Right lobe of liver (tissue), 4 donors: ENCODE data around the gene PTPN3.

Source experiments
- POLR2A ChIP-seq: fragments of 450-650 bp; IDR thresholded peaks from one replicate; pipeline ENCODE4 v1.6.1; 2017; ENCODE audit warnings: antibody characterized with exemption, mild to moderate bottlenecking
- TF ChIP-seq, protein P1 (sequence below), 4 donors: fragments of 200-600 bp in 3 of 4; fragments of 450-650 bp in 1 of 4; IDR thresholded peaks; one replicate each; pipeline versions ENCODE4 v1.5.1 to v1.8.0; 2016 to 2022; ENCODE audit warnings: antibody characterized with exemption in 4 of 4, mild to moderate bottlenecking in 2 of 4
- donor health status: DM: no; HTN: no; CAD: no.
- donor health status: DM: no; HTN: no; CAD: no.
- donor health status: DM: no; HTN: yes; CAD: no.

GRCh38 chr9:109468927-109469326, 29.2 kb downstream of the PTPN3 start:
- no peak for TF ChIP-seq POLR2A
- TF ChIP-seq, protein P1, sequence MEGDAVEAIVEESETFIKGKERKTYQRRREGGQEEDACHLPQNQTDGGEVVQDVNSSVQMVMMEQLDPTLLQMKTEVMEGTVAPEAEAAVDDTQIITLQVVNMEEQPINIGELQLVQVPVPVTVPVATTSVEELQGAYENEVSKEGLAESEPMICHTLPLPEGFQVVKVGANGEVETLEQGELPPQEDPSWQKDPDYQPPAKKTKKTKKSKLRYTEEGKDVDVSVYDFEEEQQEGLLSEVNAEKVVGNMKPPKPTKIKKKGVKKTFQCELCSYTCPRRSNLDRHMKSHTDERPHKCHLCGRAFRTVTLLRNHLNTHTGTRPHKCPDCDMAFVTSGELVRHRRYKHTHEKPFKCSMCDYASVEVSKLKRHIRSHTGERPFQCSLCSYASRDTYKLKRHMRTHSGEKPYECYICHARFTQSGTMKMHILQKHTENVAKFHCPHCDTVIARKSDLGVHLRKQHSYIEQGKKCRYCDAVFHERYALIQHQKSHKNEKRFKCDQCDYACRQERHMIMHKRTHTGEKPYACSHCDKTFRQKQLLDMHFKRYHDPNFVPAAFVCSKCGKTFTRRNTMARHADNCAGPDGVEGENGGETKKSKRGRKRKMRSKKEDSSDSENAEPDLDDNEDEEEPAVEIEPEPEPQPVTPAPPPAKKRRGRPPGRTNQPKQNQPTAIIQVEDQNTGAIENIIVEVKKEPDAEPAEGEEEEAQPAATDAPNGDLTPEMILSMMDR (IDR thresholded peaks at IDR 0.05), result no peak
